ENCODE measurements around the gene PAX1.

DNA sequence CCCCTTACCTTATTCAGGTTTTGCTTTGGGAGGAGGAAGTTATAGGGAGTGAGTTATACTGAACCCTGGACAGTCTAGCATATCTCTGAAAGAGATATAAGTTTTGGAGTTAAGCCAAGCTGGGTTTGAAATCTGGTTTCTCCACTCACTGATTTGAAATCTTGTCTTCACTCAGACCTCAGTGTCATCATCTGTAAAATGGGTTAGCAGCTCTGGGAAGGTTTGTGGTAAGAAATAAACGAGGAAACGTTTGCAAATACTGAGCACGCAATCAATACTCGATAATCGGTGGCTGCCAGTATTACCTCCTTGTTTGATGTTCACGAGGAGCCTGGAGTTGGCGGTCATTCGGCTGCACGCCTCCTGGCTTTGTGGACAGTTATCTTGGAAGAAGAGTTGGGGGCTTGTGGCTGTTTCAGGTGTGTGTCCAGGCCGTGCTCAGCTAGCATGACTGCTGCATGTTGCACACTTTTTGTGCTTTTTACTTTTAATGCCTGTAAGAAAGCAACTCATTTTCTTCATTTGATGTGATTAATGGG is 61.8 kb downstream of the PAX1 start:
- no peak for TF ChIP-seq POLR2A (IDR thresholded peaks at IDR 0.05)
- TF ChIP-seq, protein P1, sequence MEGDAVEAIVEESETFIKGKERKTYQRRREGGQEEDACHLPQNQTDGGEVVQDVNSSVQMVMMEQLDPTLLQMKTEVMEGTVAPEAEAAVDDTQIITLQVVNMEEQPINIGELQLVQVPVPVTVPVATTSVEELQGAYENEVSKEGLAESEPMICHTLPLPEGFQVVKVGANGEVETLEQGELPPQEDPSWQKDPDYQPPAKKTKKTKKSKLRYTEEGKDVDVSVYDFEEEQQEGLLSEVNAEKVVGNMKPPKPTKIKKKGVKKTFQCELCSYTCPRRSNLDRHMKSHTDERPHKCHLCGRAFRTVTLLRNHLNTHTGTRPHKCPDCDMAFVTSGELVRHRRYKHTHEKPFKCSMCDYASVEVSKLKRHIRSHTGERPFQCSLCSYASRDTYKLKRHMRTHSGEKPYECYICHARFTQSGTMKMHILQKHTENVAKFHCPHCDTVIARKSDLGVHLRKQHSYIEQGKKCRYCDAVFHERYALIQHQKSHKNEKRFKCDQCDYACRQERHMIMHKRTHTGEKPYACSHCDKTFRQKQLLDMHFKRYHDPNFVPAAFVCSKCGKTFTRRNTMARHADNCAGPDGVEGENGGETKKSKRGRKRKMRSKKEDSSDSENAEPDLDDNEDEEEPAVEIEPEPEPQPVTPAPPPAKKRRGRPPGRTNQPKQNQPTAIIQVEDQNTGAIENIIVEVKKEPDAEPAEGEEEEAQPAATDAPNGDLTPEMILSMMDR (IDR thresholded peaks at IDR 0.05) = no peak

All from adrenal gland (tissue), 5 donors.